NCI-H82 treated with DMSO at 0.1 percent for 48 hours (cell line): Measurements from ENCODE around the gene ILKAP.

Experiments
- DNase-seq: peaks from one replicate; lab custom pipeline; 2025; ENCODE audit not compliant: unreplicated experiment; lab: John Stamatoyannopoulos, UW

ILKAP gene

DNA sequence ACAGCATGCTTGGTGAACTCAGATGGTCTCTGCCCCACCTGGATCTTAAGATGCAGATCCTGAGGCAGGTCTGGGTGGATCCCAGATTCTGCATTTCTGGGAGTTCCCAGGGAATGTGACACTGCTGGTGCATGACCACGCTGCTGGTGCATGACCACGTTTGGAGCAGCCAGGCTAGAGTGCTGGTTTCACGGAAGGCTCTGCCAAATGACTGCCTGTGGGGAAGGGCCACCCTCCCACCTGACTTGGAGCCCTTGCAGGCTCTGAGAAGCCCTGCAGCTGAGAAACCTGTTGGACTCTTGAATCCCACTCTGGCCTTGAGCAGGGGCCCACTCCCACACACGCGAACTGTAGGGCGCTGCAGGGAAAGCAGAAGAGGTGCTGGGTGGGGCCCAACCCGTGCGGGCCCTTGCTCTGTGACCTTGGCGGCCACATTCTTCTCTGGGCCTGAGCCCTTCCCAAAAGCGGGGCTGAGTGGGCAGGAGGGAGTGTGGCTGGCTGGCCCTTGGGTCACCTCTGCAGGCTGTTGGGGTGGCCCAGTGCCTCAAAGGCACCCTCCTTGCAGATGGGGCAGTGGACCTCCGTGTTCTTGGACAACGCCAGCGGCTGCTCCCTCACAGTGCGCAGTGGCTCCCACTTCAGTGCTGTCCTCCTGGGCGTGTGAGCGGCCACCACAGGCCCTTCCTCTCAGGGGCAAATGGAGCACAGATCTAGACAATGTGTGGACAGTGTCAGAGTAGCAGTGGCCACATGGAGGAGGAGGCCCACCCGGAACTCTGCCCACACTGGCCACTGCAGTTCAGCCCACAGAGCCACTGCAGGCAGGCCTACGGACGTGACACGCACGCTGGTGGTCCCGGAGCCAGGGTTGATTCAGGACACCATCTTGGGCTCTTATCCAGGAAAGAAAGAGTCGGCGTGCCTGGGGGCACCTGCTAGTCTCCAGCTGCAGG lies 36.8 kb downstream of the ILKAP start:
- no peak for DNase-seq

DNA sequence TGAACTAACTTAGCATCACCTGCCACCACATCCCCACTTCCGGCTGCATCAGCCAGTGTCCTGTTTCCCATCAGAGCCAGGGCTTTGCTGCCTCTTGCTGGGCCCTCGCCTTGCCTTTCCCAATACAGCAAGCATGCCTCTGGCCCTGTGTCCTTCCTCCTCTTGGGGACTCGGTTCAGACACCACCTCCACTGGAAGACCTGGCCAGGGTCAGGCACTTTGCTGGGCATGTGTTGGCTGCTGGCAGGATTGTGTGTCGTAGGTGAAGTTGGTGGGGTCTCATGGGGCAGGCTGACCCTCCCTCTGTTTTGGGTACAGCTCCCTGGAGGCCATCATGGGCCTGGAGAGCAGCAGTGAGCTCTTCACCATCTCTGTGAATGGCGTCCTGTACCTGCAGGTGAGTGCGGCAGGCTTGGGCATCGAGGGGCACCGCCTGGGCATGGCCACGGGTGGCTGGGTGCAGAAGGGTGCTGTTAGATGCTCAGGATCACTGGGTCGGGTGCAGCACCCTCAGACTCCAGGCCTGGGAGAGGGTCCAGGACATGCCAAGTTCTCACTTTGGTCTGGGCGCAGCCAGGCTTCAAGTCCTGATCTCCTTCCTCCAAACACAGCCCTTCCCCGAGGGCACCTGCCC lies 38.1 kb downstream of the ILKAP start:
- DNase-seq: no peak

DNA sequence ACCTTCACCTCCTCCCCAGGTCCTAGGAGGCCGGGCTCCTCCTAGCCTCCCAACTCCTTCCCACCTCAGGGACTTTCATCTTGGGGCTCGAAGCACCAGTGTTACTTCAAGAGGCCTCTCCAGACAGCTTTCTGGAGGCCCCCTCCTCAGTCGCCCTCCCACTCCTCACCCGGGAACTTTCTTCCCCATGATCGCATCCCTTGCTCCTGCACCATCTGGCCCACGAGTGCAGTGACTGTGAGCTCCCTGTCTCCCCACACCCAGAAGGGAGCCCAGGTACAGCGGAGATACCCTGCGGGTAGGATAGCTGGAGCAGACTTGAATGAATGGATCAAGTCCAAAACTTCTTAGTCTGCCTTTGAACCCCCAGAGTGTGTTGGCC lies 38.6 kb downstream of the ILKAP start:
- no peak for DNase-seq

DNA sequence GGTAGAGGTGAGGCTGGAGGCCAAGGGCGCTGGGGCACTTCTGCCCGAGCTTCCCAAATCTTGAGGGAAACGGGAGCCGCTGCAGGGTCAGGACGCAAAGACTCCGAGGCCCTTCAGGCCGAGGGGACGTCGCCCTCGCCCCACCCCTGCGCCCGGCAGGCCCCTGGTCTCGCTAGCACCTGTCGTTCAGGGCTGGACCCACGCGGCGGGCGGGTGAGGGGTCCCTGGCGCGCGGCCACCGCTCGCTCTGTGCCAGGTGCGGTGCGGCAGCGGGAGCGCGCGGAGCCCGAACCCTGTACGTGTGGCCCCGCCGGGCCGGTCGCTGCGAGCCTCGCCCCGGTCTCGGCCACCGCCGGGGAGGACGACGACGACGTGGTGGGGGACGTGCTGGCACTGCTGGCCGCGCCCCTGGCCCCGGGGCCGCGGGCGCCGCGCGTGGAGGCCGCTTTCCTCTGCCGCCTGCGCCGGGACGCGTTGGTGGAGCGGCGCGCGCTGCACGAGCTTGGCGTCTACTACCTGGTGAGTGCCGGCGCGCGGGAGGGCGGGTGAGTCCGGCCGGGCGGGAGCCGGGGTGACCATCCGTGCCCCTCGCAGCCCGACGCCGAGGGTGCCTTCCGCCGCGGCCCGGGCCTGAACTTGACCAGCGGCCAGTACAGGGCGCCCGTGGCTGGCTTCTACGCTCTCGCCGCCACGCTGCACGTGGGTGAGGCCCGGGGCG lies 39.9 kb downstream of the ILKAP start:
- no peak for DNase-seq

DNA sequence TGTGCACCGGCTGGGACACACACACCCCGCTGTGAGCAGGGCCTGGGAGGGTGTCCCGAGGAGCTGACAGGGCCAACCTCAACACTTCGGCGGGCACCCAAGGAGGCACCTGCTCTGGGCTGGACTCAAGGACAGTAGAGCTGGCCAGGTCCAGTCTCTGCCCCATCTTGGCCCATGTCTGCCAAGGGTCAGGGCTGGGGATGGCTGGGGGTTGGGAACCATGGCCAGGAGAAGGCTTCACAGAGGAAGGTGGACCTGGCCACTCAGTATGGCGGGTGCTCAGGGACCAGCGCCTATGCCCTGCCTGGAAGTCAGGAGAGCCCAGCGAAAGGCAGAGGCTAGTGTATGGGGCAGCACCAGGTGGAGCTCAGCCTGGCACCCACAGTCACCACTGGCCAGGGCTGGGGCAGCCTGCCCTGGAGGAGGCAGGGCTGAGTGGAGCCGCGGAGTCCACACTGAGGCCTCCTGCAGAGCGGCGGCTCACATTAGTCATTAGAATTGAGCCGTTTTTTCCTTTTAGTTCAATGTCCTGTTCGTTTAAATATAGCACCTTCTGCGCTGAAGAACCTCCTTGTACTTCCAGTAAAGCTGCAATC lies 40.6 kb downstream of the ILKAP start:
- no peak for DNase-seq

DNA sequence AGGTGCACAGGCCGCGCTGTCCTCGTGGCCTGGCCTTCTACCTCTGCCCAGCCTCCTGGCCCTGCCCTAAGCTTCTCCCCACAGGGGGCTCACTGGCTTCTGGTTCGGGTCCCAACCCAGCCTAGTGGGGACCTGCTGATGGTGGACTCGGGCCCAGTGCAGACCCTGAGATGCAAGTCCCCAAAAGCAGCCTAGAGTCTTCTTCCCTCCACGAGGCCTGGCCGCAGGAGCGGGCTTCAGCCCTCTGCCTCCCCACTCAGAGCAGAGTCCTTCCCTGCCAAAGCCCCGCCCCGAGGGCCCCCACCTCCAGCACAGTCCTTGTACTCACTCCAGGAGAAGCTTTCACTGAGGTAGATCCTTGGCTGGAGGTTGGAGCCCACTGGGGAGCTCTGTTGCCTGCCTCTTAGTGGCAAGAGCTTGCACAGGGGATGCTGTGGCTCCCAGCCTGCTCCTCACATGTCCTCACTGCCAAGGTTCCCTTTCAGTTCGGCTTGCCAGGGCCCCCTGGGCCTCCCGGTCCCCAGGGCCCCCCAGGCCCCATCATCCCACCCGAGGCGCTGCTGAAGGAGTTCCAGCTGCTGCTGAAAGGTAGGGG lies 41.1 kb downstream of the ILKAP start:
- no peak for DNase-seq

DNA sequence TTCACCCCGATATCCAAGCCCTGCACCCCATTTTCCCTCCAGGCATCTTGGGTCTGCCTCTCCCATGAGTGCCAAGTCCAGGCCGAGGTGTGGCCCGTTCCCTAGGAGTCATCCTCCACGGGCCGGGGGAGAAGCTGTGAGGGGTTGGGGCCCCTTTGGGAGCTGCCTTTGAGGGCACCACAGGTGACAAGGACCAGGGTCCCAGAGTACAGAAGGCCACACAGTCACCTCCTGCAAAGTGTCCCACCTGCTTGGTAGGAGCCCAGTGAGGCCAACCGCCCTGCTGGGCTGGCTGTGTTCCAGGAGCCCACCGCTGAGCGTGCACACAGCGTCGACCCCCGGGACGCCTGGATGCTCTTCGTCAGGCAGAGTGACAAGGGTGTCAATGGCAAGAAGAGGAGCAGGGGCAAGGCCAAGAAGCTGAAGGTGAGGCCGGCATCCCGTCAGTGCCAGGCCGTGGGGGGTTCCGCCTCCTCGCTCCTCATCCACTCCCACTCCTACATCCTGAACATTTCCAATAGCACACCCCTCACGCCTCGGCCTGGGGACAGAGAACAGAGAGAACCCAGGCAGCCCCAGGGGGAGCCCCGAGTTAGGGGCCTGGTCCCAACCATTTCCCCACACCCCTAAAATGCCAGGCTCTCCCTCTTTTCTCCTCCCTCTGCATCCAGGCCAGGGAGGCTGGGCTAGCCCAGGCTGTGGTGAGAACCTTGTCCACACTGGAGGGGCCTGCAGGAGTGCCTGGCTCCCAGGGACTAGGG lies 42.0 kb downstream of the ILKAP start:
- DNase-seq: no peak

DNA sequence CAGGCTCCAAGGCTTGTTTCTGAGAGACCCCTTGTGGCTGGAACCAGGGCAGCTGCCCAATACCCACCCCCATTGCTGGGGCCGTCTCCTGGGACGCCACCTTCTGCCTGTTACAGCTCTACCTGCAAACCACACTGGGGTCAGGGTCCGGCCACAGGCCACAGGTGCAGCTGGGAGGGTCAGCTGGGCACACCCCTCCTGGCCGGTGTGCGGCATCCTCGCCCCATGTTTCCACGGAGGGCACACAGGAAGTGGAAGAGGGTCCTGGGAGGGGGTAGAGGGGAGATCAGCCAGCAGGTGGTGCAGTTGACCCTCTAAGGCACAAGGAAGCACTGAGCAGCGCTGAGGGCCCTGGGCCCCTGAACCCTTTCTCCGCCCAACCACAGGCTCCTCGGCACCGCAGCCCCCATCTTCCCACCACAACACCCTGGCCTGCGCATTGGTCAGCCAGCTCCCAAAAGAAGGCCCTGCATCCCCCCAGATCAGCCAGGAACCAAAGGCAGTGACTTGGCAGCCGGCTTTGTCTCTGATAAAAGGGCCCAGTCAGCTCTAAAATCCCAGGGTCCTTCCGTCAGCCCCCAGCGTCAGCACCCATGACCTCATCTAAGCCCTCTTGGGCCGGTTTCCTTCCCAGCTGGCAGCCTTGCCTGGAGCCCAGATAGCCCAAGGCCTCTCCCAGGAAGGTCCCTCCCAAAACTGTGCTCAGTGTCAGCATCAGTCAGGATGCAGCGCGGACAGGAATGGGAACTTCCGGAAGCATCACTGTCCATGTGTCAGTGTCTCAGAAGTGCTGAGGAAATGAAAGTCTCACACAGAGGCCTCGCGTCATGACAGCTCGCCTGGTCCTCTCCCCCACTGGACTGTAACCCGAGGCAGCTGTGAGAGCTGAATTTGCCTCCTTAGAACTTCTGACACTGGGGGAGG lies 43.0 kb downstream of the ILKAP start:
- DNase-seq: peak; percentile 47

DNA sequence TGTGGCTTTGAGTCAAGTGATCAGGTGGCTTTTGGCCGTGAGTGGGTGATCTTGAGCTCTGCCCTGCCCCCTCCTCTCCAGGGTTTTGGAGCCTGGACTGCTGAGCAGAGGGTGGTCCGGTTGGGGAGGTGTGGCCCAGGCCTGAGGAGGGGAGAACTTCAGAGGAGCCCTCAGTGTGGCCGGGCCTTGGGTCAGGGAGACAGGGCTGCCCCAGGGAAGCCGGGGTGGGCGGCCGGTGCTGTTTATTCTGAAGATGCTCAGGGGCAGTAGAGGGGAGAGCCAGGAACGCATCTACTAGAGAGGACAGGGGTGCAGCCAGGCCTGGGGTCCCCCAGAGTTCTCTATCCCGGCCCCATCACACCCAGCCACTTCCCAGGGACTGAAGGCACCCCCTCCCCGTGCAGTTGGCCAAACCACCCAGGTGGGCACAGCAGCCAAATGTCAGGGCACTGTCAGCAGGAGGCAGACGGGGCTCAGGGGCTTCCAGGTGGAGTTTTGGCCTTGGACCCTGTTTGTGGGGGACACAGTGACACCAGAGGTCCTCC lies 43.8 kb downstream of the ILKAP start:
- no peak for DNase-seq

DNA sequence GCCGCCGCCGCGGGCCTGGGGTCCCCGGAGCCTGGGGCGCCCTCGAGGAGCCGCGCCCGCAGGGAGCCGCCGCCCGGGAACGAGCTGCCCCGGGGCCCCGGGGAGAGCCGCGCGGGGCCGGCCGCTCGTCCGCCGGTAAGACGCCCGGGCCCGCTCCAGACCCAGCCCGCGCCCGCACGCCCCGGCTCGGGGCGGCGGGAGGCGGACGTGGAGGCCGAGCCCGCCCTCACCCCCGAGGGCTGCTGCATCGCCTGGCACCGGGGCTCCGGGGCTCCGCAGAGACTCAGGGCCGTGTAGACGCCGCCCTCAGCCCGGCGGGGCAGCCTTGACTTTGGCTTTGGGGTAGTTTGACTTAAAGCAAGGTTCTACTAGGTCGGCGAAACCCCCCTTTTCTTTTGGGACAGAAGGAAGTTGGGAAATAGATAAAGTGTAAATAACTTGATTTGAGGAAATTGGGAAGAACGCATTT lies 44.4 kb downstream of the ILKAP start:
- no peak for DNase-seq

DNA sequence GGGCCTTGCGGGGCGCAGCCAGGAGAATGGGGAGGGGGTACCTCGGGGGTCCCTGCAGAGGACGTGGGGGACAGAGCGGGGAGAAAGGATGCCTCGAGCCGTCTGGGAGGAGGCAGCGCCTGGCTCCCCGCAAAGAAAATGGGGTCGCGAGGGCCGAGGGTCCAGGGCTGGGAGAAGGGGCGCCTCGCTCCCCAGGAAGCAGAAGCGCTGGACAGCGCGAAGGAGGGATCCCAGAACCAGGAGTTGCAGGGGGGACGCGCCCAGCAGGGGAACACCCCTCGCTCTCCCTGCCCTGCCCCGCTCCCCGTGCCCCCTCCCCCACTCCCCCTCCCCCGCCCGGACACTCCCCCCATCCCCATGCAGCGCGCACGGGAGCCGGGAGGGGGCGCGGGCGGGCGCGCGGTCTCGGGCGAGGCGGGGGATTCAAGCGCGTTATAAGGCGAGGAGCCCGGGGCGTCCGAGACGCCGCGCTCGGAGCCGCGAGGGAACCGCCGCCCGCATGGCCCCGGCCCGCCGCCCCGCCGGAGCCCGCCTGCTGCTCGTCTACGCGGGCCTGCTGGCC lies 44.9 kb downstream of the ILKAP start, which contains the start of gene ERFE:
ERFE (plus strand) TSS at position 462 of the 562 bp plus-strand sequence; CDS start at position 500, 38 bp downstream.
- no peak for DNase-seq

DNA sequence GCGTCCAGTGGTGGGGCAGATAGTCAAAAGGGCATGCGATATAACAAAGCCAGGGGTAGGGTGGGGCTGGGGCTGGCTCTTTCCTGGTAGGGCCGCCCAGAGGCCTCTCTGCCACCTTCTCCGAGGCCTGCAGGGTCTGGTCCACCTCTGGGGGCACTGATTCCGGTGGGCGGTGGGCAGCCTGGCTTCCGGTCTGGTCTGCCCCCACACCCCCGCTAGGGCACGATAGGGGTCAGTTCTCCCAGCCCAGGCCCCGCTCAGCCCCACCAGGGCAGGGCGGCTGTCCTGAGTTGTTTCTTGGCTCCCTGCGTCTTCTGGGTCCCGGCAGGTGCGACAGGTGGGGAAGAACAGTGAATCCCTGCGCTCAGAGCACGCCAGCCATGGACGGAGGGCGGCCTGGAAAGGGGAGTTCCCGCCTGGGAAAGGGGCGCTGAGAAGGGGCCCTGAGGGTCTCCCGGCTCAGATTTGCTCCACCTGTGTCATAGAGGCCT lies 45.4 kb downstream of the ILKAP start:
- DNase-seq: no peak

DNA sequence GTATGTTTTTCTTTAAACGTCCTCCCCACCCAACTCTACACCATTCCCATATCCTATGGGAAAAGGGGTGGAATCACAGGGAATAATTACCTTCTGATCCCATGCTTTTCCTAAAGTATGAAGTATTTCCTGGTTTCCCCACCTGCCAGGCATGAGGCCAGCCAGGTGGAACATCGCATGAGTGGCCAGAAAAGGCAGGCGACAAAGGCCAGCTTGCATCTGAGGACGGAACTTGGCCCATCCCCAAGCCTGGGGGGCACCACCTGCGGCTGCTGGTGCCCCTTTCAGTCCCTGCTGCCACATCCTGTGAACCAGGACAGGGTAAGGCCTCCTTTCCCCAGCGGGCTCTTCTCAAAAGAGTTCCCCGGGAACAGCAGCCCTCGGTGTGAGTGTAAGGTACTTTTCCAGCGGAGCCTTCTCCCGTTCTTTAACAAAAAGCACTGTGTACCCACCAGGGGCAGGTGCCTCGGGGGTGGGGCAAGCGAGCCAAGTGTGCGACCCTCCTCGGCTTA lies 45.9 kb downstream of the ILKAP start:
- no peak for DNase-seq

DNA sequence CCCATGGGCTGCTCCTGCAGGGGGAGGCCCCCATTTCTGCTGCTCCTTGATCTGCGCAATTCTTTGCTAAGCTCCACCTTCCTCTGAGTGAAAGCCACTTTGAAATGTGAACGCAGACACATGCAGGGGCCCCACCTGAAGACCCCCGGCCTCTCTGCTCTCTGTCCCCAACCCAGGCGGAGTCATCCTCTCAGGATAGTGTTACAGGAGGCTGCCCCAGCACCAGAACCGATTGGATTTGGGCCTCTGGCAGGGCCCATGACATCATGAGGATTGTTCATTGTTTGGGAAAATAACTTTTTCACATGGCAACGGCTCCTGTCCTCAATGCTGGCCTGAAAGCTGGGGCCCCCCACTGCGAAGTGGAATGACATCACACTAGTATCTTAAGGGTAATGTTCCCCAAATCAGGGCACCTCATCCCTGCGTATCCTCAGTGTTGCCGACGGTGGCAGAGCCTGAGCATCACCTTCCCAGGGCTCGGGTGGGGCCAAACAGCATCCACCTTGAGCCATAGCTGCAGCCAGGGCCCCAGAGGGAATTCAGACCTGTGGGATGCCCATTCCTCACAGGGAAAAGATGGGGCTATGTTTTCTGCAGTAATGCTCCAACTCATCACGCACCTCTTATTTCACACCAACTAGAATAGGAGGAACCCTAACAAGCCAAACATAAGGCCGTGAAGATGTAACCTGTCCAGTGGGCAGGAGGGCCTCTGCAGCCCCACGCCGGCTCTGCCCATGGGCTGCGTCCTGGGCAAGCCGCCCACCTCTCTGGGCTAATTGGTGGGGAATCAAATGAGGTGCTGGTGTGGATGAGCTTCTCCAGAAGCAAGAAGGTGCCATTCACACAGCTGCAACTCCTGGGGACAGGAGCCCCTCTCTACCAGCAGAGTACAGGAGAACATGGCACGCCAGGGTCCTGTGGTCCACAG lies 47.5 kb downstream of the ILKAP start:
- no peak for DNase-seq

DNA sequence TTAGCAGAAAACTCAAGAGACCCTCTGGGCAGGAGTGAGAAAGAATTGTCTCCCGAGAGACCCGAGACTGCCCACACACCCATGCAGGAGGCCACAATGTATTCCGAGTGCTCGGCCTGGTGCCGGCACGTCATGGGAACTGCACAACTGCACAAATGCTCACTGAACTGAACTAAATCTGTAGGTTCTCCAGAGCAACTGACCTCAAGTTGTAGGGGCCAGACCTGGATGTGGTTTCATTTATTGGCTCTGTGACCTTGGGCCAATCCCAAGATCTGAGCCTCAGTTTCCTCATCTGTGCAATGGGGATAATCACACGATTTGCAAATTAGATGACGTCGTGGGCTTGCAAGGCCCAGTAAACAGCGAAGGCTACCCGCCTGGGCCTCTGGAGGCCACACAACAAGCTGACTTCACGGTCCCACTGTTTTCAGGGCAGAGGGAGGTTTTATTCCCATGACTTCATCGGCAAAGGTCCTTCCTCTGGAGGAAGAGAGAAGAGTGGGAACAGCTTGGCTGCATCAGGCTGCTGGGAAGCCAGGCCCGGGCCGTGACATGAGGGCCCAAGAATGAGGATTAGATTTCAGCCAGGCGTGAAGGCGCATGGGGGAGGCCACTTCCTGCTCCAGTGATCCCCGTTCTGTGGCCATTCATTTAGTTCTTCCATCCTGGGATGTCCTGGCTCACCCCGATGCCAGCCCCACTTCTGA lies 48.3 kb downstream of the ILKAP start:
- DNase-seq: no peak

DNA sequence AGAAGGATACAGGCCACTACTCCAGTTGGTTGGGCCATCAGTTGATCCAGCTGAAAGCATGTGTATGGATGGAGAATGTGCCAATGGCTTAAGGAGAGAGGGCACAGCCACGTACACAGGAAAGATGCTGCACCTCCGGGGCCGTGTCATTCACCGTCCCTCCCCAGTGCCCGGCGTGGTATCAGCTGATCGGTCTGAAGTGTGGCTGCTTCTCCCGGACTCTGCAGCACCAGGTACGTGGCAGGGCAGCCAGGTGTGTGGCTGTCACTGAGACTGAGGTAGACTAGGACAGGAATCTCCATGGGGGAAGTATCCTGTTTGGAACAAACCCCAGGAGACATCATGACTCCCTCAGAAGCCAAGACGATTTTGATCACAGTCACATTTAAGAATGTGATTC lies 48.9 kb downstream of the ILKAP start:
- no peak for DNase-seq
